ENCODE measurements around the gene LDAF1.
"Not testable (repeated sequence)": the region's sequence is repeated elsewhere in the genome, so short reads cannot be mapped to it uniquely, and the experiment has no call there.

LDAF1 gene

GRCh38 chr16:21158208-21159110 lies at the start of gene LDAF1:
Gene LDAF1 (plus strand): TSS chr16:21158674. CDS start chr16:21161183, 2,509 bp downstream.
- H3K36me3 Mint-ChIP-seq, result peaks cover 11% of the 10 kb centered on the region
- peak; percentile 96 for ATAC-seq
- H3K4me3 Mint-ChIP-seq, result peak within 1 kb of the TSS; percentile 96
- H3K27ac Mint-ChIP-seq, result peak within 1 kb of the TSS; percentile 83
- no peaks in the 10 kb centered on the region for H3K27me3 Mint-ChIP-seq
- H3K9me3 Mint-ChIP-seq, result no peaks in the 10 kb centered on the region
- peaks cover 18% of the 10 kb centered on the region for H3K4me1 Mint-ChIP-seq

GRCh38 chr16:21115551-21115950 lies 42.9 kb upstream of the LDAF1 start:
- not testable (repeated sequence) for ATAC-seq, H3K27me3 Mint-ChIP-seq, H3K4me3 Mint-ChIP-seq
- Mint-ChIP-seq H3K36me3 (peaks cover 31% of the 10 kb centered on the region), H3K4me1 (peaks cover 17% of the 10 kb centered on the region), H3K9me3 (peaks cover 15% of the 10 kb centered on the region), H3K27ac (peak overlapping the region; percentile 86)

DNA sequence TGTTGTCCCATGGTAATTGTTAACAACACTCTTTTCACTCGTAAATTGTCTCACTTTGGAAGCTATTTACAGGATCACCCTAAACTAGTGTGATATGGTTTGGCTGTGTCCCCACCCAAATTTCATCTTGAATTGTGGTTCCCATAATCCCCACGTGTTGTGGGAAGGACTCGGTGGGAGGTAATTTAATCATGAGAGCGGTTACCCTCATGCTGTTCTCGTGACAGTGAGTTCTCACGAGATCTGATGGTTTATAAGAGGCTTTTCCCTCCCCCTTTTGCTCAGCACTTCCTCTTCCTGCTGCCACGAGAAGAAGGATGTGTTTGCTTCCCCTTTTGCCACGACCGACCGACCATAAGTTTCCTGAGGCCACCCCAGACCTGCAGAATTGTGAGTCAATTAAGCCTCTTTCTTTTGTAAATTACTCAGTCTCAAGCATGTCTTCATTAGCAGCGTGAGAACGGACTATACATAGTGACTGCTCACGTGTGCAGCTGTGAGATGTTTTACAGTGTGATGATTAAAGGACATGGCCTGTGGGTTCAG lies 42.3 kb upstream of the LDAF1 start:
- Mint-ChIP-seq H3K27me3 (no peaks in the 10 kb centered on the region), H3K4me1 (peaks cover 17% of the 10 kb centered on the region), H3K9me3 (peaks cover 15% of the 10 kb centered on the region), H3K36me3 (peaks cover 38% of the 10 kb centered on the region), H3K27ac (peak overlapping the region; percentile 86), H3K4me3 (peak overlapping the region; percentile 79)
- peak; percentile 85 for ATAC-seq

GRCh38 chr16:21117567-21117966 lies 40.9 kb upstream of the LDAF1 start:
- Mint-ChIP-seq H3K36me3 (peaks cover 45% of the 10 kb centered on the region), H3K9me3 (peaks cover 15% of the 10 kb centered on the region), H3K27me3 (no peaks in the 10 kb centered on the region), H3K4me3 (no peak overlapping the region), H3K4me1 (peaks cover 17% of the 10 kb centered on the region), H3K27ac (peak overlapping the region; percentile 2)
- ATAC-seq, result no peak

- H3K36me3 Mint-ChIP-seq, result peaks cover 60% of the 10 kb centered on the region
- ATAC-seq, result no peak
- peaks cover 15% of the 10 kb centered on the region for H3K9me3 Mint-ChIP-seq
- no peak overlapping the region for H3K27ac Mint-ChIP-seq
- peaks cover 15% of the 10 kb centered on the region for H3K4me1 Mint-ChIP-seq
- H3K27me3 Mint-ChIP-seq, result no peaks in the 10 kb centered on the region
- no peak overlapping the region for H3K4me3 Mint-ChIP-seq
Measured at GRCh38 chr16:21120976-21121520, 37.4 kb upstream of the LDAF1 start.

- Mint-ChIP-seq H3K27ac (no peak overlapping the region), H3K4me3 (no peak overlapping the region), H3K9me3 (no peaks in the 10 kb centered on the region), H3K27me3 (no peaks in the 10 kb centered on the region), H3K4me1 (no peaks in the 10 kb centered on the region), H3K36me3 (peaks cover 30% of the 10 kb centered on the region)
- ATAC-seq, result no peak
Measured at GRCh38 chr16:21125191-21125590, 33.3 kb upstream of the LDAF1 start.

DNA sequence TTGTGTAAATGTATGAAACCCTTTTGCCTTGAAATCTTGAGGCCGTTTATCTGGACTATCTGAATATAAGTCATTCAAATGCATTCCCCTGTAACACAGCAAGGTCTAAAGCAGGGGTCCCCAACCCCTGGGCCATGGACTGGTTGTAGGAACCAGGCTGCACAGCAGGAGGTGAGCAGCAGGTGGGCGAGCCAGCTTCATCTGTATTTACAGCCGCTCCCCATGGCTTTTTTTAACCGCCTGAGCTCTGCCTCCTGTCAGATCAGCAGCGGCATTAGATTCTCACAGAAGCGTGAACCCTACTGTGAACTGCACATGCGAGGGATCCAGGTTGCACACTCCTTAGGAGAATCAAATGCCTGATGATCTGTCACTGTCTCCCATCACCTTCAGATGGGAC lies 32.0 kb upstream of the LDAF1 start:
- Mint-ChIP-seq H3K27ac (no peak overlapping the region), H3K9me3 (no peaks in the 10 kb centered on the region), H3K4me3 (no peak overlapping the region), H3K36me3 (peaks cover 21% of the 10 kb centered on the region), H3K27me3 (no peaks in the 10 kb centered on the region), H3K4me1 (no peaks in the 10 kb centered on the region)
- ATAC-seq, result no peak

GRCh38 chr16:21128991-21129390 lies 29.5 kb upstream of the LDAF1 start:
- no peak overlapping the region for H3K27ac Mint-ChIP-seq
- no peaks in the 10 kb centered on the region for H3K27me3 Mint-ChIP-seq
- no peak overlapping the region for H3K4me3 Mint-ChIP-seq
- H3K4me1 Mint-ChIP-seq, result no peaks in the 10 kb centered on the region
- no peaks in the 10 kb centered on the region for H3K9me3 Mint-ChIP-seq
- peaks cover 15% of the 10 kb centered on the region for H3K36me3 Mint-ChIP-seq
- no peak for ATAC-seq

DNA sequence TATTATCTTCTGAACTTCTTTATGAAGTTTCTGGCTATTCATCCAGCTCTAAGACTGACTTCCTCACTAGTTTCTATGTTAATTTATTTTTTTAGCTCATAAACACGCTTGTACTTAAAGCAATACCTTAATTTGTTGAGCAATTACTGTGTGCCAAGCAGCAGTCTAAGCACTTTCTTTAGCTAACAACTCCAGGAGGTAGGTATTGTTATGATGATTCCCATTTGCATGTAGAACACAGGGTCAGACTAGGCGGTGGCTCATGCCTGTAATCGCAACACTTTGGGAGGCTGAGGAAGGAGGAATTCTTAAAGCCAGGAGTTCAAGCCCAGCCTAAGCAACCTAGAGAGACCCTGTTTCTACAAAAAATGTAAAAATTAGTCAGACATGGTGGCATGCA lies 27.7 kb upstream of the LDAF1 start:
- ATAC-seq, result no peak
- no peaks in the 10 kb centered on the region for H3K4me1 Mint-ChIP-seq
- H3K27me3 Mint-ChIP-seq, result no peaks in the 10 kb centered on the region
- H3K27ac Mint-ChIP-seq, result no peak overlapping the region
- no peak overlapping the region for H3K4me3 Mint-ChIP-seq
- H3K9me3 Mint-ChIP-seq, result no peaks in the 10 kb centered on the region
- peaks cover 3% of the 10 kb centered on the region for H3K36me3 Mint-ChIP-seq

GRCh38 chr16:21134053-21134452 lies 24.4 kb upstream of the LDAF1 start:
- H3K27me3 Mint-ChIP-seq, result no peaks in the 10 kb centered on the region
- no peak overlapping the region for H3K4me3 Mint-ChIP-seq
- no peaks in the 10 kb centered on the region for H3K9me3 Mint-ChIP-seq
- no peaks in the 10 kb centered on the region for H3K4me1 Mint-ChIP-seq
- H3K27ac Mint-ChIP-seq, result no peak overlapping the region
- ATAC-seq, result no peak
- H3K36me3 Mint-ChIP-seq, result no peaks in the 10 kb centered on the region

DNA sequence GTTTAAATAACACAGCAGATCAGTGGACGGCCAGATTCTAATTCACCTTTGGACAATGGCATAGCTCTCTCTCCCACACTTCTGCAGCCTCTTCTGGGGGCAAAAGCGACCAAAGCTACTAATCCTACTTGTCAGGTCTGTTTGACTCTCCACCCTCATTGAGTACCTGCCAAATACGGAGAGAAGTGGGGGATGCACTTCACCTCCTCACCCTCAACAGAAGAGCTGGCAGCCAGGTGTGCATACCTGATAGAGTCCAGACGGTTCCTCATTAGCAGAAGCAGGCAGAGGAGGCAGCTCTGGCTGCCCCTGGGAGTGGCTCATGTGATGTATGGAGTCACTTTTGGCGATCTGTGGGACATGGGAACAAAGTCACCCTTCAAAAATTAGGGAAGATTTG lies 12.7 kb upstream of the LDAF1 start:
- H3K27ac Mint-ChIP-seq, result no peak overlapping the region
- H3K4me1 Mint-ChIP-seq, result no peaks in the 10 kb centered on the region
- no peak overlapping the region for H3K4me3 Mint-ChIP-seq
- H3K9me3 Mint-ChIP-seq, result peaks cover 10% of the 10 kb centered on the region
- H3K36me3 Mint-ChIP-seq, result peaks cover 8% of the 10 kb centered on the region
- ATAC-seq, result no peak
- H3K27me3 Mint-ChIP-seq, result peaks cover 14% of the 10 kb centered on the region

- no peaks in the 10 kb centered on the region for H3K36me3 Mint-ChIP-seq
- no peak for ATAC-seq
- H3K4me1 Mint-ChIP-seq, result no peaks in the 10 kb centered on the region
- H3K27ac Mint-ChIP-seq, result no peak within 1 kb of the TSS
- H3K27me3 Mint-ChIP-seq, result peaks cover 14% of the 10 kb centered on the region
- H3K4me3 Mint-ChIP-seq, result no peak within 1 kb of the TSS
- H3K9me3 Mint-ChIP-seq, result no peaks in the 10 kb centered on the region
Measured at GRCh38 chr16:21150375-21151001, 8.0 kb upstream of the LDAF1 start, which contains the start of gene DNAH3. Gene DNAH3 (minus strand): TSS chr16:21150846. CDS start chr16:21150319, 527 bp downstream.

GRCh38 chr16:21152160-21153030 lies 6.1 kb upstream of the LDAF1 start:
- not testable (repeated sequence) for ATAC-seq, H3K36me3 Mint-ChIP-seq, H3K4me1 Mint-ChIP-seq, H3K9me3 Mint-ChIP-seq, H3K4me3 Mint-ChIP-seq, H3K27ac Mint-ChIP-seq, H3K27me3 Mint-ChIP-seq

DNA sequence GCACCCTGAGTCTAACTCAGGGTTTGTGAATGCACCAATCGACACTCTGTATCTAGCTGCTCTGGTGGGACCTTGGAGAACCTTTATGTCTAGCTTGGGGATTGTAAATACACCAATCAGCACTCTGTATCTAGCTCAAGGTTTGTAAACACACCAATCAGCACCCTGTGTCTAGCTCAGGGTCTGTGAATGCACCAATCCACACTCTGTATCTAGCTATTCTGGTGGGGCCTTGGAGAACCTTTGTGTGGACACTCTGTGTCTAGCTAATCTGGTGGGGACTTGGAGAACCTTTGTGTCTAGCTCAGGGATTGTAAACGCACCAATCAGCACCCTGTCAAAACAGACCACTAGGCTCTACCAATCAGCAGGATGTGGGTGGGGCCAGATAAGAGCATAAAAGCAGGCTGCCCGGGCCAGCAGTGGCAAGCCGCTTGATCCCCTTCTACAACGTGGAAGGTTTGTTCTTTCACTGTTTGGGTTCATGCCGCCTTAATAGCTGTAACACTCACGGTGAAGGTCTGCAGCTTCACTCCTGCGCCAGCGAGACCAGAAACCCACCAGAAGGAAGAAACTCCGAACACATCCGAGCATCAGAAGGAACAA lies 5.2 kb upstream of the LDAF1 start:
- not testable (repeated sequence) for H3K9me3 Mint-ChIP-seq, H3K27ac Mint-ChIP-seq, H3K4me1 Mint-ChIP-seq, ATAC-seq, H3K27me3 Mint-ChIP-seq, H3K36me3 Mint-ChIP-seq, H3K4me3 Mint-ChIP-seq
